ENCODE results near the gene TSR3.

The TSR3 gene

GRCh38 chr16:1377406-1378010 lies 25.8 kb upstream of the TSR3 start:
- no peak for DNase-seq

- no peak for DNase-seq
These were observed 24.2 kb upstream of the TSR3 start for GRCh38 chr16:1375741-1376410.

- no peak for DNase-seq
These were observed 23.6 kb upstream of the TSR3 start for GRCh38 chr16:1375298-1375640.

GRCh38 chr16:1374418-1375297 lies 23.0 kb upstream of the TSR3 start:
- no peak for DNase-seq

GRCh38 chr16:1372292-1372950 lies 20.7 kb upstream of the TSR3 start:
- no peak for DNase-seq

- DNase-seq = no peak
These were observed 19.6 kb upstream of the TSR3 start for GRCh38 chr16:1371054-1371978.

GRCh38 chr16:1367486-1368174 lies 16.0 kb upstream of the TSR3 start:
- no peak for DNase-seq

- DNase-seq = no peak
These were observed 15.1 kb upstream of the TSR3 start for GRCh38 chr16:1366712-1367299.

GRCh38 chr16:1366060-1366711 lies 14.5 kb upstream of the TSR3 start:
- no peak for DNase-seq

- no peak for DNase-seq
These were observed 12.8 kb upstream of the TSR3 start for GRCh38 chr16:1364510-1364909.

GRCh38 chr16:1363501-1364041 lies 11.9 kb upstream of the TSR3 start:
- DNase-seq = peak; percentile 66

- DNase-seq = no peak
These were observed 11.1 kb upstream of the TSR3 start for GRCh38 chr16:1362807-1363206.

GRCh38 chr16:1361685-1362360 lies 10.1 kb upstream of the TSR3 start:
- no peak for DNase-seq

GRCh38 chr16:1357906-1358566 lies 6.4 kb upstream of the TSR3 start:
- peak; percentile 41 for DNase-seq

- no peak for DNase-seq
These were observed 4.6 kb upstream of the TSR3 start for GRCh38 chr16:1356061-1356900.

- DNase-seq = no peak
These were observed 3.9 kb upstream of the TSR3 start for GRCh38 chr16:1355591-1355990.

- DNase-seq = no peak
These were observed 3.3 kb upstream of the TSR3 start for GRCh38 chr16:1354815-1355540.

GRCh38 chr16:1351215-1351581 lies 480 bp downstream of the TSR3 start:
- no peak for DNase-seq
